Gastrocnemius medialis (tissue), 4 donors: Measurements from ENCODE around the gene CHST11.

Experiments used
- POLR2A ChIP-seq, 2 donors: fragments of 450-650 bp; IDR thresholded peaks; one replicate each; pipeline ENCODE4 v1.6.1; 2017; ENCODE audit warnings: antibody characterized with exemption in 2 of 2, mild to moderate bottlenecking in 2 of 2, moderate library complexity in 2 of 2
- TF ChIP-seq, protein P1 (sequence below), 5 experiments: fragments of 450-650 bp in 3 of 5; fragments of 200-600 bp in 2 of 5; sonication (generic) in 2 of 5; IDR thresholded peaks in 4 of 5; conservative IDR thresholded peaks in 1 of 5; 1 replicate in 4 of 5; 2 replicates in 1 of 5; pipeline ENCODE4 v1.5.1; 2016 to 2019; ENCODE audit warnings: antibody characterized with exemption in 5 of 5, mild to moderate bottlenecking in 3 of 5, moderate library complexity in 3 of 5

DNA sequence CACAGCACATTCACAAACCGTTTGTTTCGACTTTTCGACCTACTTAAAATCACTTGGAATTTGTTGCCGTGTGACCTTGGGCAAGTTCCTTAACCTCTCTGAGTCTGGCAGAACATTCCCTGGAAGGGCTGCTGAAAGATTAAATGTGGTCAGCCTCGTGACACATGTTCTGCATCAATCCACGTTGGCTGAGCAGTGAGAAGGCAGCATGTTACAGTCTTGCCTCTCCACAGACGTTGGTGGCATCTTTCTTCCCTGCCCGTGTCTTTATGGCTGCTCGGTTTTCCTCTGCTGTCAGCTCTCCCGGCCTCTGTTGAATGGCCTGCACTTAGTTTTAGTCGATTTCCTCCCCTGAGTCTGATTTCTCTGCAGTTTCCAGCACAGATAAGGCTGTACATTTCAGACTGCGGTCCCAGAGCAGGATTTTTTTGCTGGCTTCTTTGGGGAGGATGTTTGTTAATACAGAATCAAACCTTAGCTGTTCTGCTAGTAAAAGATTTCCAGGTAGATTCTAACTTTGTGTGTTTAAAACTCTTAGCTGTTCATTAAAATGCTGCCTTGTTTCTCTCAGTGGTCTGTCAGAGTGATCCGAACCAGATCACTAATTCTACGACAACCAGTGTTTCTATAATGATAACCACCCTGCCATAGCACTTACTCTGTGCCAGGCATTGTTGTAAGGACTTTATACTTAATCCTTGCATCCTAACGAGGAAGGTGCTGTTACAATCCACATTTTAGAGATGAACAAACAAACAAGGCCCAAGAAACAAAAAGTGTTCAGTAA, 217.1 kb downstream of the CHST11 start:
- no peak for TF ChIP-seq POLR2A (IDR thresholded peaks at IDR 0.05)
- TF ChIP-seq, protein P1, sequence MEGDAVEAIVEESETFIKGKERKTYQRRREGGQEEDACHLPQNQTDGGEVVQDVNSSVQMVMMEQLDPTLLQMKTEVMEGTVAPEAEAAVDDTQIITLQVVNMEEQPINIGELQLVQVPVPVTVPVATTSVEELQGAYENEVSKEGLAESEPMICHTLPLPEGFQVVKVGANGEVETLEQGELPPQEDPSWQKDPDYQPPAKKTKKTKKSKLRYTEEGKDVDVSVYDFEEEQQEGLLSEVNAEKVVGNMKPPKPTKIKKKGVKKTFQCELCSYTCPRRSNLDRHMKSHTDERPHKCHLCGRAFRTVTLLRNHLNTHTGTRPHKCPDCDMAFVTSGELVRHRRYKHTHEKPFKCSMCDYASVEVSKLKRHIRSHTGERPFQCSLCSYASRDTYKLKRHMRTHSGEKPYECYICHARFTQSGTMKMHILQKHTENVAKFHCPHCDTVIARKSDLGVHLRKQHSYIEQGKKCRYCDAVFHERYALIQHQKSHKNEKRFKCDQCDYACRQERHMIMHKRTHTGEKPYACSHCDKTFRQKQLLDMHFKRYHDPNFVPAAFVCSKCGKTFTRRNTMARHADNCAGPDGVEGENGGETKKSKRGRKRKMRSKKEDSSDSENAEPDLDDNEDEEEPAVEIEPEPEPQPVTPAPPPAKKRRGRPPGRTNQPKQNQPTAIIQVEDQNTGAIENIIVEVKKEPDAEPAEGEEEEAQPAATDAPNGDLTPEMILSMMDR (IDR thresholded peaks at IDR 0.05 in 4 of 5, conservative IDR thresholded peaks at IDR 0.05 in 1 of 5), result no peak
